ENCODE measurements around the gene WFDC12.

WFDC12 gene

GRCh38 chr20:45115386-45115774, 8.9 kb downstream of the WFDC12 start:
- no peak for DNase-seq (ENCODE audit: low read depth in 2 of 2)

DNA sequence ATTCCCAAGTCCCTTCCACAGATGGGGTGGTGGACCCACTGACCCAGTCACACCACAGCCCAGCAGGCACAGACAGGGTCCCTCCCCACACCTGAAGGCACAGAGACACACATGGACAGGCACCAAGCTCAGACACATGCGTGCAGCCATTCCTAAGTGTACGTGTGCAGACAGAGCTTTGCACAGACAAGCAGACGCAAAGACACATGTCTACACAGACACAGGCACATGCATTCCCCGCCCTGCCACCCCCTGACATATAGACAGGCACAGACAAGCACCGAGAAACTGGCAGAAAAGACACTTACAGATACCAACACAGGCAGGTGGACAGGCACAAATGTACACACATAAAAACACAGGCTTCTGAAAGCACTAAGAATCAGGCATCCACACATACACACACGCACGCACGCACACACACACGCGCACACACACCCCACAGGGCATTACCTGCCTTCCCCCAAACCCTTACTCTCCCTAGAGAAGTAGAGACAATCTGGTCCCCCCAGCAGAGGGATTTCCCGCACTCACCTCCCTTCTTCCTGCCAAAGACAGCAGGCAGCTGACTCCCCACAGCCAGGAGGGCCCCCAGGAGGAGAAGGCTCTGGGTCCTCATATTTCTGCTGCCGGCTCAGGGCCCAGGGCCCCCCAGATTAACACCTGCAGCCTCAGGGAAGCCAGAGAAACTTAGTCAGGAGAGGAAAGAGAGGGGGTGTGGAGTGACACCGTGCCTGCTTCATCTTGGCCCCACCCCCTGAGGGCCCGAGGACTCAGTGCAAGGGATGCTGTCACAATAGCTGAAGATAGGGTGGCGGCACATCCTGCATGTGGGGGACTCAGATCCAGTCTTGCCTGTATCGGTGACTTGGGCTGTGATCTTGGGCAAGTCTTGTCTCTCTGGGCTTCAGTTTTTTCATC, 9.5 kb downstream of the WFDC12 start, which contains the start of gene WFDC5:
Gene WFDC5 (minus strand): TSS at position 710 of the 921 bp plus-strand sequence. CDS start 91 bp downstream, at position 619.
- DNase-seq (ENCODE audit: low read depth in 2 of 2) = no peak

DNA sequence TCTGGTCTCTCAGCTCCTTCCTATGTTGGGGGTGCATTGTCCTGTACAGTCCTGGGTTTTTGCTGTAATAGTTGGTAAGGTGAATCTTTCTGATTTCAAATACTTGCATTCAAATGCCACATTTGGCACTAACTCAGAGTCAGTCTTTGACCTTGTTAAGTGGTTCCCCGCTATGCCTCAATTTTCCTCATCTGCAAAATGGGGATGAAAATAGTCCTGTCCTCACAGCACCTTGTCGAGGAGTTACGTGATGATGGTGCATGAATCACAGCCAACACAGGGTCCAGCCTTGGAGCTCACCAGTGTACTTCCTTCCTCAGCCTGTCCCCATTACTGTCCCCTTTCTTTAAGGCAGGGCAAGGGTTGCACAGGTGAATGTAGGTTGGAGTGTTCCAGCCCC, 10.4 kb downstream of the WFDC12 start:
- no peak for DNase-seq (ENCODE audit: low read depth in 2 of 2)

GRCh38 chr20:45112754-45113153, 11.5 kb downstream of the WFDC12 start:
- no peak for DNase-seq (ENCODE audit: low read depth in 2 of 2)

DNA sequence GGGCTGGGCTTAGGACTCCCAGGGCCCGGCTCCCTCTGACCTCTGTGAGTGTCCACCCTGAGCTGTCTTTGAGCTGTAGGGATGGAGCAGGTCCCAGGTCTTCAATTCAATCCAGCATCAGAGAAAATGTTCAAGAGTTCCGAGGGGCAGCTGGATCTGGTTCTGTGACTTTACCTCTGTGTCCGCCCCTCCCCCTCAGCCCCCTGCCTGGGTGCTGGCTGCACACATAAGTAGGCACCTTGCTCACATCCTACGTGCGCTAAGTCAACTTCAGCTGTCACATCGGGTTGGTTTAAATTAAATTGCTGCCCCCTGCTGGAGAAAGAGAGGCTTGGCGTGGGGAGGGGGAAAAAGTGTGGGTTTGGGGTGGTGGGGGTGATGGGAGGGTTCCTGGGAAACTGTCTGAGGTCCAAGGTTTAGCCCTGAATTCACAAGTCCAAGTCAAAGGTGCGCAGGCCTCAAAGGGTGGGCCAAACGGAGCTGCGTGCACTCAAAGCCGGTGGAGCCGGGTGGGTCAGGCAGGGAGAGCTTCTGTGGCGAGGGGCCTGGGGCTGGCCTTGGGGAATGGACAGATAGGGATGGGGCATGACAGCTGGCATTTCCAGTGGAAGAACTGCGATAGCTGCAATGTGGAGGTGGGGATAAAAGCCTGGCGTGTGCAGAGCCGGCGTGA, 12.3 kb downstream of the WFDC12 start:
- no peak for DNase-seq (ENCODE audit: low read depth in 2 of 2)

DNA sequence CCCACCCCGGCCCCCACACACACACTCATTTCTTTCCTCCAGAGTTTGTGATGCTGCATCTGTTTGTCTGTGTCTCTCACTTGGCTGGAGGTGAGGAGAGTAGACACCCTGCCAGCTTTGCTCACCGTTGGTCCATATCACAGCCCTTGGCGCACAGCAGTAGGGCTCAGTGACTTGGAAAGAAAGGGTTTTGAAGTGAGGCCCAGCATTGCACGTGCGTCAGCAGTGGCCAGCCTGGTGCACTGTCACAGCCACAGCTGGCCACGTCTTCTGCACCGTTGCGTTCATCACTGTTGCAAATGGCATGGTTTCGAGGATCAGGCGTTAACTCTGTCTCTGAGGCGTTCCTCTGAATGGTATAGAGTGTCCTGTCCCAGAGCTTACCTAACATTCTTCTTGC, 13.0 kb downstream of the WFDC12 start:
- no peak for DNase-seq (ENCODE audit: low read depth in 2 of 2)

DNA sequence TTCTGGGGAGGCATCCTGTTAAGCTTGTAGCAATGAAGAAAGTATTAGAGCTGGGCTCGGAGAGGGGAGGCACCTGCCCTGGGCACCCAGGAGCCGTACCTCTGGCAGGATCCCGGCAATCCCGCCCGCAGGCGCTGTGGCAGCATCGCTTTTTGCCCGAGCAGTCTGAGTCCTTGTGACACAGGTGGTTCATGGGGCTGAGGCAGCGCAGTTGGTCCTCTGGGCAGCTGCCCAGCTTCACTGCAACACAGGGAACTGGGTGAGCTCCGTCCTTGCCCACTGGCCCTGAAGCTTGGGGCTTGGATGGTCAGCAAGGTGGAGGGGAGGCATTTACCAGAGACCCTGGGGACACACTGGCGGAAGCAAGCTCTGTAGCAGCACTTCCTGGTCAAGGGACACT, 14.0 kb downstream of the WFDC12 start:
- DNase-seq (ENCODE audit: low read depth in 2 of 2) = no peak

GRCh38 chr20:45109634-45110033, 14.6 kb downstream of the WFDC12 start:
- DNase-seq (ENCODE audit: low read depth in 2 of 2) = no peak

- DNase-seq (ENCODE audit: low read depth in 2 of 2) = no peak
Measured at GRCh38 chr20:45105317-45105716, 18.9 kb downstream of the WFDC12 start.

DNA sequence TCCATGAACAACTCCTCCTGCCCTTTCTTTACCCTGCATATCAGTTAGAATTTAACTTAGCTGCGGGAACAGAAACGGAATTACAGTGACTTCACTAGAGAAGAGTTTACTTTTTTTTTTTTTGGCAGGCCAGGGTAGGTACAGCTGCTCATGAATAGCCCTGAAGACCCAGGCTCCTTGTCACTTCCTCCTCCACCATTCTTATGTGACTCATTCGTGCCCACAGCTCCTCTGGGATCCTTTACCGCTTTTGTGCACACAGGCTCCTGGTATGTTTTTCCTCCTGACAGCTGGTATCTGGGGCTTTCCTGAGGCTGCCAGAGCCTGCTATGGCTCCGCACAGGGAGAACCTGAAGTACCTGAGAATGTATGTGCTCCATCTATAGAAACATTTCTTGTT, 19.5 kb downstream of the WFDC12 start:
- no peak for DNase-seq (ENCODE audit: low read depth in 2 of 2)

GRCh38 chr20:45103072-45103471, 21.2 kb downstream of the WFDC12 start:
- no peak for DNase-seq (ENCODE audit: low read depth in 2 of 2)

- DNase-seq (ENCODE audit: low read depth in 2 of 2) = no peak
Measured at GRCh38 chr20:45101333-45101850, 22.9 kb downstream of the WFDC12 start.

DNA sequence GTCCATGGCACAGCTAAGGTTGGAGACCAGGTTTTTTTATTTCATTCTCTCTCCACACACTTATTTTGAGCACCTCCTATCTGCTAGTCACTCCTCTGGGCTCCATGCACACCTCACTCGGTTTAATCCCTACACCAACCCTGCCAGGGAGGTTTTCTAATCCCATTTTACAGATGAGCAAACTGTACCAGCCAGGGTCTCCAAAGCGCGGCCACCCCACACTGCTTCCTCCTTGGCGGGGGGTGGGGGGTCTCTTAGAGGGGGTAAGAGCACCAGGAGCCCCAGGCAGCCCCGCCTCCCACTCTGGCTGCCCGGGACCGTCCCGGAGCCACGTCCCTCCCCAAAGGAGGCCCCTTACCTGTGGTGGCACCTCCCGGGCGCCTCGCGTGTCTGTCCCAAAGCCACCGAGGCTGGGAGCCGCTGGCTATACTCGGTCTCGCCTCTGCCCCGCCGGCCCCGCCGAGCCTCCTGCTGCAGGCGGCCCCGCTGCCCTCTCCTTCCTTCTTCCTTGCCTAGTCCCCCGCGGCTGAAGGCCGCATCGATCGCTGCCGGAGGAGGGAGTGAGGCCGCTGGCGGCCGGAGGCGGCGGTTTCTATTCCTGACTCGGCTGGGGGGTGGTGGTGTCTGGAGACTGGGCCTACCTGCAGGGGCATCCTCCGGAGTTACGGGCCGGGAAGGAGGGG, 23.6 kb downstream of the WFDC12 start, which contains the start of gene KCNS1:
Gene KCNS1 (minus strand): TSS at position 565 of the 683 bp plus-strand sequence. CDS start 1,891 bp downstream, outside the sequence.
- no peak for DNase-seq (ENCODE audit: low read depth in 2 of 2)

DNA sequence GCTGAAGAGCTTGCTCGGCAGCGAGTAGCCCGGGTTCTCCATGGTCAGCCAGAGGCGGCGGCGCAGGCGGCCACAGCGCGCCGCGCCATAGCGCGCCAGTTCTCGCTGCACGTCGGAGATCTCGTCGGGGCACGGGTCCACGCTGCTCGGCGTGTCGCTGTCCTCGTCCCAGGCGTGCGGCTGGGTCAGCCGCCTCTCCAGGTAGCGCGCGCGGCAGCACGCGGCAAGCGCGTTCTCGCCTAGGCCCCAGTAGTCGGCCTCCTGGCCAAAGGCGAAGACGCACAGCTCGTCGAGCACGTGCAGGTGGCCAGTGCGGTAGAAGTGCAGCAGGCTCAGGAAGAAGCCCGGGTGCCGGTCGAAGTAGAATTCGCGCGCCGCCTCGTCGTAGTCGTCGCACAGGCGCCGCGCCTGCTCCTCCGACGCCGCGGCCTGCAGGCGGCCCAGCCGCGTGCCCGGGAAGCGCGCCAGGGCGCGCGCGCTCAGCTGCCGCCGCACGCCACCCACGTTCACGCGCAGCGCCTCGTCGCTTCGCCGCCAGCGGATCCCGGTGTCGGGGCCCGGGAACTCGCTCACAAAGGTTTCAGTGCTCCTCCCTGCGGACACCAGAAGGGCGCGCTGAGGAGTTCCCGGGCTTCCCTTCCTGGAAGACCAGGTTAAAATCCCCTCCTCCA, 26.0 kb downstream of the WFDC12 start:
- DNase-seq (ENCODE audit: low read depth in 2 of 2) = no peak

GRCh38 chr20:45097485-45098102, 26.7 kb downstream of the WFDC12 start:
- no peak for DNase-seq (ENCODE audit: low read depth in 2 of 2)

GRCh38 chr20:45096781-45097180, 27.5 kb downstream of the WFDC12 start:
- DNase-seq (ENCODE audit: low read depth in 2 of 2) = no peak

- DNase-seq (ENCODE audit: low read depth in 2 of 2) = peak in 1 of 2 experiments; percentile 21
Measured at GRCh38 chr20:45095805-45096238, 28.4 kb downstream of the WFDC12 start.

DNA sequence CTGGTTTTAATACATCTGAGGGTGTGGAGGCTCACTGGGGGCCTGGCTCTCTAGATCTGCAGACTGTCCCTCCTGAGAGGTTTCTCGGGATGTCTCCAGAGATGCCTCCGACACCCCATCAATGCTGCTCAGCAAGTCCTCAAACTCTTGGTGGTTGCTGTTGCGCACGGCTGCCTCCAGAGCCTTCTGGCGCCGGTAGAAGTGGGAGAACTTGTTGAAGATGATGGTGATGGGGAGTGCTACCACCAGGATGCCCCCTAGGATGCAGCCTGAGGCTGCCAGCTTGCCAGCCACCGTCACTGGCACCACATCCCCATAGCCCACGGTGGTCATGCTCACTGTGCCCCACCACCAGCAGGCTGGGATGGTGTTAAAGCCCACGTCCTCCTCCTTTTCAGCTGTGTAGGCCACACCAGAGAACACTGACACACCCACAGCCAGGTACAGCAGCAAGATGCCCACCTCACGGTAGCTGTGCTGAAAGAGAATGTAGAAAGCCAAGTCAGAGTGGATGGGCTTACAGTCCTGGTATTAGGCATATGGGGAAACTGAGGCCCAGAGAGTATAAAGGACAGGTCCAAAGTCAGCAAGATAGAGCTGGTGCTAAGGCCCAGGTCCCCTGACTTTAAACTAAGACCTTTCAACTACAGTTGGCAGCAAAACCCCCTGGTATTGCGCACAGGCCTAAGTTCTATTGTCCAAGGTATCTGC, 29.2 kb downstream of the WFDC12 start:
- DNase-seq (ENCODE audit: low read depth in 2 of 2) = no peak

DNA sequence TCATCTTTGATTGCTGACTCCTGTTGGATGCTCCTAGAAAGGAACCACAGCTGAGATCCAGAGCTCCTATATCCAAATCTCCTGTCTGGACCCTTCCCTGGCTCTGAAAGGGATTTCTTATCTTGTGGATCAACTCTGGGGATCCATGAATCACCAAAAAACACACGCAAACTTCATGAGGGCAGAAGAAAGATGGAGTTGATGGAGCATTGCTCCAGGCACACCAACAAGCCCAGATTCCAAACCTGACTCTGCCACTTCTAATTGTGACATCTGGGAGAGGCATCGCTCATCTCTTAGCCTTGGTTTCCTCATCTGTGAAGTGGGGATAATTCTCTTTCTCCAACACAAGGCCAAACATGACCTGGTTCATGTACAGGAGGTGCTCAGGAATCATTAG, 30.1 kb downstream of the WFDC12 start:
- no peak for DNase-seq (ENCODE audit: low read depth in 2 of 2)

GRCh38 chr20:45092898-45093297, 31.4 kb downstream of the WFDC12 start:
- DNase-seq (ENCODE audit: low read depth in 2 of 2) = no peak
